ENCODE data around the gene CDC42BPA. TPM values are rescaled to one million over a fixed set of nuclear protein-coding genes. Genes with fewer than 3 reads are reported as not detected.
"Not testable (repeated sequence)": the region's sequence is repeated elsewhere in the genome, so short reads cannot be mapped to it uniquely, and the experiment has no call there.

Gene CDC42BPA
- total RNA-seq, 2 experiments from 2014 or later = 0.32 to 0.89 TPM

DNA sequence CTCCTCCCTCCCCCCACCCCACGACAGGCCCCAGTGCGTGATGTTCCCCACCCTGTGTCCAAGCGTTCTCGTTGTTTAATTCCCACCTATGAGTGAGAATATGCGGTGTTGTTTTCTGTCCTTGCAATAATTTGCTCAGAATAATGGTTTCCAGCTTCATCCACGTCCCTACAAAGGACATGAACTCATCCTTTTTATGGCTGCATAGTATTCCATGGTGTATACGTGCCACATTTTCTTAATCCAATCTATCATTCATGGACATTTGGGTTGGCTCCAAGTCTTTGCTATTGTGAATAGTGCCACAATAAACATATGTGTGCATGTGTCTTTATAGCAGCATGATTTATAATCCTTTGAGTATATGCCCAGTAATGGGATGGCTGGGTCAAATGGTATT is 87.2 kb downstream of the CDC42BPA start:
- CTCF ChIA-PET; DNase-seq; H3K9me3 Mint-ChIP-seq (ENCODE audit: insufficient read depth); H3K36me3 Mint-ChIP-seq (ENCODE audit: low read depth); H3K27ac Mint-ChIP-seq; POLR2A ChIA-PET; H3K27me3 Mint-ChIP-seq (ENCODE audit: low read depth); H3K4me1 Mint-ChIP-seq (ENCODE audit: low read depth); H3K4me3 Mint-ChIP-seq; ATAC-seq: not testable (repeated sequence)

DNA sequence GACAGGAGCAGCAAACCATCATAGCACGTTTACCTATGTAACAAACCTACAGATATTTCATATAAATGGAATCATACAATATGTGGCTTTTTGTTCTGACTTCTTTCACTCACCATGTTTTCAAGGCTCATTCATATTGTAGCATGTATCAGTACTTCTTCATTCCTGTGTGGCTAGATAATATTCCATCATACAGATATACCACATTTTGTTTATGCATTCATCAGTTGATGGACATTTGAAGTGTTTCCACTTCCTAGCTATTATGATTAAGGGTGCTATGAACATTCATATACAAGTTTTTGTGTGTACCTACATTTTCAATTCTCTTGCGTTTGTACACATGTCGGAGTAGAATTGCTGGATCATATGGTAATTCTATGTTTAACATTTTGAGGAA is 90.1 kb downstream of the CDC42BPA start:
- Mint-ChIP-seq H3K27me3 (ENCODE audit: low read depth) (peaks cover 6% of the 10 kb centered on the region), H3K36me3 (ENCODE audit: low read depth) (no peaks in the 10 kb centered on the region), H3K27ac (no peak overlapping the region), H3K9me3 (ENCODE audit: insufficient read depth) (no peaks in the 10 kb centered on the region), H3K4me1 (ENCODE audit: low read depth) (no peaks in the 10 kb centered on the region), H3K4me3 (no peak overlapping the region)
- DNase-seq (no peak), ATAC-seq (no peak)
- ChIA-PET POLR2A (no interaction called here), CTCF (no interaction called here)

DNA sequence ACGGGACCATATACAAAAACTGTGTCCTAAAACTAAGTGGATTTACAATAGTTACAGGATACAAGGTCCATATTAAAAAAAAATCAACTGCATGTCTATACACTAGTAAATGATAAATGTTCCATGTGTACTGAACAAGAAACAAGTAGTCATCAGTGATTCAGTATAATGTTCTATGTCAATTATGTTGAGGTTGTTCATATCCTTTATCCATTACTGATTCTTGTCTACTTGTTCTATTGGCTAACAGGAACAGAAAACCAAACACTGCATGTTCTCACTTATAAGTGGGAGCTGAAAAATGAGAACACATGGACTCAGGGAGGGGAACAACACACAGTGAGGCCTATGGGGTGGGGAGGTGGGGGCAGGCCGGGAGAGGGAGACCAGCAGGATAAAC is 90.5 kb downstream of the CDC42BPA start:
- ChIA-PET POLR2A (no interaction called here), CTCF (no interaction called here)
- H3K4me1 Mint-ChIP-seq (ENCODE audit: low read depth) = no peaks in the 10 kb centered on the region
- no peak for ATAC-seq
- no peak for DNase-seq
- H3K36me3 Mint-ChIP-seq (ENCODE audit: low read depth) = no peaks in the 10 kb centered on the region
- H3K9me3 Mint-ChIP-seq (ENCODE audit: insufficient read depth) = no peaks in the 10 kb centered on the region
- H3K27ac Mint-ChIP-seq = no peak overlapping the region
- H3K4me3 Mint-ChIP-seq = no peak overlapping the region
- H3K27me3 Mint-ChIP-seq (ENCODE audit: low read depth) = peaks cover 6% of the 10 kb centered on the region

DNA sequence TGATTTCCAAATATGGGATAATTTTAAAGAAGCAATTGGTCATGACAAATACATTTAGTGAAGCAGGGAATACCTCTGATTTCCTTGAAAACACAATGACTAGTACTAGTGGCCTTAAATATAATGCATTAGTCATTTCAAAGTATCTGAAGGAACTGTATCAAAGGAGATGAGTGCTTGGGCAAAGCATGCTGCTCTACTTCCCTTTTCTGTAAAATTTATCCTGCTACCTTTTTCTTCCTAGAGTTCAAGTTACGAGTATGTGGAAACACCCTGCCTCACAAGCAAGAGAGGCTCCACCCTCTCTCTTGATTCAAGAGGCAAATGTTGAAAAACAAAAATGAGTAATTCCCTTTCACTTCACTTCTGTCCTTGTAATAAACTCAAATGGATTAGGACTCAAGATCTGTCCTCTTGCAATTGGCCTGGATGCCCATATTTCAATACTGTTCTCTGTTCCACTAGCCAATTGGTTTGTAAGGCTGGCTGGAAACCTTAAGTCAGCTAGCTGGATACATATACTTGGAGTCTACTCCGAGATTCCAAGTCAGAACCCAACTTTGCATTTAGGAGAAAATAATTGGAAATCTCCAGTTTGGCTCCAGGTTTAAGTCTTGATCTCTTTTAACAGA is 92.5 kb downstream of the CDC42BPA start:
- Mint-ChIP-seq H3K27ac (no peak overlapping the region), H3K4me3 (no peak overlapping the region), H3K36me3 (ENCODE audit: low read depth) (no peaks in the 10 kb centered on the region), H3K27me3 (ENCODE audit: low read depth) (peaks cover 10% of the 10 kb centered on the region), H3K4me1 (ENCODE audit: low read depth) (no peaks in the 10 kb centered on the region), H3K9me3 (ENCODE audit: insufficient read depth) (no peaks in the 10 kb centered on the region)
- CTCF ChIA-PET = no interaction called here
- ATAC-seq (no peak), DNase-seq (no peak)
- POLR2A ChIA-PET = no interaction called here

DNA sequence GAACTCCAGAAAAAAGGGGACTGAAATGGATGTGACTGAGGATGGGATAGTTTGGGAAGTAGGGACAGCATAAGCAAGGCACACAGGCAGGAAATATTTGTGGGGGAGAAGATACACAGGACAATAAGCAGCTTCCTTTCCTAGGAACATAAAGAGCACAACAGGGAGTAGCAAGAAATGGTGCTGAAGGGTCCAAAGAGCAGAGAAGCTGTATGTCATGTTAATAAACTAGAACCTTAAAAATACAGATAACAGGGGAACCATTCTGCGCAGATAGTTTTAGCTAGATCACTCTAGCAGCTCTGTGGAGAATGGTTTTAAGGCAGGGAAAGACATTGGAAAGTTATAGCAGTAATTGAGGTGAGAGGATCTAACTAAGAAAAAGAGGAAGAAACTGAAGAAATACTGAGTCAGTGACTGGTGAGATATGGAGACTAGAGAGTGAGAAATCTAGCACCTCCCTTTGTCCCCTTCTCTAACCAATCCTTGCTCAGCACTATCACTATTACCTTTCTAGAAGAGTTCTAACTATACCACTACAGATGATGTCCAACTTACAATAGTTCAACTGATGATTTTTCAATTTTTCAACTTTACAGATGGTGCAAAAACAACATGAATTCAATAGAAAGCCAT is 95.0 kb downstream of the CDC42BPA start:
- Mint-ChIP-seq H3K27me3 (ENCODE audit: low read depth) (peaks cover 12% of the 10 kb centered on the region), H3K4me1 (ENCODE audit: low read depth) (no peaks in the 10 kb centered on the region), H3K9me3 (ENCODE audit: insufficient read depth) (no peaks in the 10 kb centered on the region), H3K27ac (no peak overlapping the region), H3K4me3 (no peak overlapping the region), H3K36me3 (ENCODE audit: low read depth) (no peaks in the 10 kb centered on the region)
- ATAC-seq (no peak), DNase-seq (no peak)
- ChIA-PET POLR2A (no interaction called here), CTCF (no interaction called here)

DNA sequence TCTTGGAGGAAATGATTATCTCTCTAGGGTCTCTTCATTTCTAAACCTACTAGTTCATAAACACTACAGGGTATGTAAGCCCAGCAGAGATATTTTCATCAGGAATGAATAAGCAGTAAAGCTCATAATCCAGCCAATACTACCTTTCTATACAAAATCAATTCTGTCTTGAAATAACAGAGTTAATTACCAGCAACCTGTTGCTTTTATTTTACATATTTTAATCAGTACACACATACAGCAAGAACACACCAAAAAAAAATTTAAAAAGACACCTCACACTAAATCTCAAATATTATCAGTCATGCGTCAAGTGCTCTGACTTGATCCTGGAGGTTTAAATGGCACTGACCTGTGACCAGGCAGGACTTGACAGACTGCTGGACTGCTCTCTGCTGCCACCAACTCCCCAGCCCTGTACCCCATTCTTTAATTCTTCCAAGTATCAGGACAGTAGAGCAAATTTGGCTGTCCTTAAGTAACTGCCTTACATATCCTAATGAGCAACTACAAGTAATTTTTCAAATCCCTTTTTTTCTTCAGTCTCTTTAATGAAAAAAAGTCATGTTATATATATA is 98.5 kb downstream of the CDC42BPA start:
- no peak for DNase-seq
- no peaks in the 10 kb centered on the region for H3K4me1 Mint-ChIP-seq (ENCODE audit: low read depth)
- H3K9me3 Mint-ChIP-seq (ENCODE audit: insufficient read depth) = no peaks in the 10 kb centered on the region
- H3K4me3 Mint-ChIP-seq = no peak overlapping the region
- no peak overlapping the region for H3K27ac Mint-ChIP-seq
- POLR2A ChIA-PET = no interaction called here
- CTCF ChIA-PET = no interaction called here
- H3K27me3 Mint-ChIP-seq (ENCODE audit: low read depth) = peaks cover 11% of the 10 kb centered on the region
- no peak for ATAC-seq
- no peaks in the 10 kb centered on the region for H3K36me3 Mint-ChIP-seq (ENCODE audit: low read depth)

DNA sequence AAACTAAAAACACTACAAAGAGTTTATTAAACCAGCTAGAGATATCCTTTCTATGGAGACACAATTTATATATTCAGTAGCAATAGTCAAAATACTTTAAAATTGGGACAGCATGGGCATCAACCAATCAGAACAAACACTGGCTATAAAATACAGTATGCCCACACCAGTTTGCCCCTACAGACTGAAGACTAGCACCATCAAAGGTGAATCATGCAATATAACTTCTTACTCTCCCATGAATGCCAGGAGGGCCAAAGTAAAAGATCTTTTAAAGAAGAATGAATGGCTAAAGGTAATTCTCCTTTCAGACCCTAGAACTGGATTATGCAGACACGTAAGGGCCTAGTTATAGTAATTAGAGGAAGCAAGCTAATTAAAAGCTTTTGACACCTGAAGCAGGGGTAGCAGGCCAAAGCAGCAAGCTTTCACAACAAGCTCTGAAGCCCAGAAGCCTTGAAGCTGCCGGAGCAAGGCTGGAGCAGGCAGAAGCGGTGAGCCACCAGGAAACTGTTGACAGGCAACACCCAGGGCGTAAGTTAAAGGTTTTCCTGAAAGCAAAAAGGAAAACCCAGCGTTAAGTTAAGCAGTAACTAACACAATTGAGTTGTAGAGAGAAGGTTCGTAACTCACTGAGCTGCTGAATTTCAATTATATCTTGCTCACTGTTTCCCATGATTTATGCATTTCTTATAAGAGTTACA is 99.3 kb downstream of the CDC42BPA start:
- no peak for DNase-seq
- Mint-ChIP-seq H3K9me3 (ENCODE audit: insufficient read depth) (no peaks in the 10 kb centered on the region), H3K27me3 (ENCODE audit: low read depth) (peaks cover 10% of the 10 kb centered on the region), H3K4me1 (ENCODE audit: low read depth) (no peaks in the 10 kb centered on the region), H3K4me3 (no peak overlapping the region), H3K27ac (no peak overlapping the region), H3K36me3 (ENCODE audit: low read depth) (no peaks in the 10 kb centered on the region)
- POLR2A ChIA-PET = no interaction called here
- CTCF ChIA-PET = no interaction called here
- no peak for ATAC-seq

DNA sequence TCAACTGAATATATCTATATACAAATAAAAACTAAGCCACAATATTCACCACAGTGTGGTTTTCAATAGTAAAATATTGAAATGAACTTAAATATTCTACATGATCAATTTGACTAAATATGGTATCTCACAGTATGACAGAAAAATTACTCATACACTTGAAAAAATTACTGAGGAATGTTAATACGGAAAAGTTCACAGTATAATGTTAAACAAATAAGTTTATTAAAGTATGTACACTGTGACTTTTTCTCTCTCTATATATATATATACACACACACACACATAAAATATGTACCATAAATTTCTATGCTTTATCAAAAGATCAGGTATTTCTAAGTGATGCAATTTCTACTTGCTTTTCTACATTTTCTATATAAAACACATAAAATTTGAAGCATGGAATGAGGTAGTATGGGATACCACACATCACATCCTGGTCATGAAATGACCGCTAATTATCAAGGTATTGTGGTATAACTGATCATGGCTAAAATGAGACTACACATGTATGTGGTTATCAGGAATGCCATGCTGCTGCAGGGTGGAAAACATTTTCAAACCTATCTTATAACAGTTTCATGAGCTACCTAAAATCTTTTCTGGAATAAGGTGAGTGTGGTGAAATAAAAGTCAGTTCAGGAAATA is 102.3 kb downstream of the CDC42BPA start:
- no peak for ATAC-seq
- Mint-ChIP-seq H3K27me3 (ENCODE audit: low read depth) (peaks cover 10% of the 10 kb centered on the region), H3K4me1 (ENCODE audit: low read depth) (no peaks in the 10 kb centered on the region), H3K27ac (no peak overlapping the region), H3K36me3 (ENCODE audit: low read depth) (no peaks in the 10 kb centered on the region), H3K9me3 (ENCODE audit: insufficient read depth) (no peaks in the 10 kb centered on the region), H3K4me3 (no peak overlapping the region)
- ChIA-PET CTCF (no interaction called here), POLR2A (no interaction called here)
- DNase-seq = no peak

DNA sequence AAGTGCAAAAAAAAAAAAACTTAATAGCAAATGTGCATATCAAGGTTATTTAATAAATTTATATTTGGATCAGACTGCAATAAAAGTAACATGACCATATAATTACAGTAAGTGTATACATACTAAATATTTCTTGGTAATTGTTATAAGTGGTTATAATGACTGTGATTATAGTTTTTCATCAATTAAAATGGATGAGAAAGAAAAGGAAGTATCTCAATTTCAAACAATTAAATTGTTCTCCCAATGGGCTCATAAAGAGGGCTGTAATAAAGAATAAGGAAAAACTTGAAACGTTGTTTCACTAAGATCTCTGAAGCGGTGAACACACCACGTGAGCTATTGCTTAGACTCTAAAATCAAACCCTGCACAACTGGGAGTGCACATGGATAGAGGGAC is 104.1 kb downstream of the CDC42BPA start:
- peaks cover 7% of the 10 kb centered on the region for H3K27me3 Mint-ChIP-seq (ENCODE audit: low read depth)
- ChIA-PET POLR2A (no interaction called here), CTCF (no interaction called here)
- ATAC-seq = no peak
- H3K4me1 Mint-ChIP-seq (ENCODE audit: low read depth) = no peaks in the 10 kb centered on the region
- no peaks in the 10 kb centered on the region for H3K9me3 Mint-ChIP-seq (ENCODE audit: insufficient read depth)
- H3K27ac Mint-ChIP-seq = no peak overlapping the region
- no peak overlapping the region for H3K4me3 Mint-ChIP-seq
- H3K36me3 Mint-ChIP-seq (ENCODE audit: low read depth) = no peaks in the 10 kb centered on the region
- no peak for DNase-seq

DNA sequence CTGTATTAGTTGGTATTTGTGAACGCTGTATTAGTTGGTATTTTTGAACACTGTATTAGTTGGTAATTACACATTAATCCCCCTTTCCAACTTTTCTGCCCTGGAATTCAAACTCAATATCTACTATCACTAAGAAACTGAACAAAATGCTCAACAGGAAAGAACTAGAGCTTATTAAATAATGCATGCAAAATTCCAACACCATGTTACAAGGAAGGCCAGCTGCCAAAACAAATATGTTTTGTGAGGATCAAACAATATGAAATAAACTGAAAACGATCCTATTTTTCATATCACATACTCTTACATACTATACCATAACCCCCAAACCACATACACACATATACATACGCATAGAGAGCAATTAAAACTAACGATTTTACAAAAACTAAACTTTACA is 104.9 kb downstream of the CDC42BPA start:
- Mint-ChIP-seq H3K9me3 (ENCODE audit: insufficient read depth) (no peaks in the 10 kb centered on the region), H3K27me3 (ENCODE audit: low read depth) (peaks cover 7% of the 10 kb centered on the region), H3K36me3 (ENCODE audit: low read depth) (no peaks in the 10 kb centered on the region), H3K27ac (no peak overlapping the region), H3K4me3 (no peak overlapping the region), H3K4me1 (ENCODE audit: low read depth) (no peaks in the 10 kb centered on the region)
- ATAC-seq (no peak), DNase-seq (no peak)
- CTCF ChIA-PET = no interaction called here
- POLR2A ChIA-PET = no interaction called here

DNA sequence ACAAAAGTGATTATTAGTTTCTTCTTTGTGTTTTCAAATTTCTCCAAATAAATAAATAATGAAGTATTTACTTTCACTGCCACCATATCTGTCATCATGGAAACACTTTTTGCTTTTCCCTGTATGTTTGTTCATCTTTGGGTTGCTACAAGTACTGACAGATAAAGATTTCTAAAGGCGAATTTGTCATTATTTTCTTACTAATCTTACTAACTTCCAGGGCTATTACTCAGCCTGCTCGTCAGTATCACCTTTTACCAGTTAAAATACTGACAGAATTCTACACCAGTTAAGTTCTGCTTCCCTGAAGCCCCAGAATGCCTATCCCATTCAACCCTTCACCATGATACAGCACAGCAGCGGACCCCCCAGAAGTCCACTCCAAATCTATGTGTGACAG is 106.1 kb downstream of the CDC42BPA start:
- ATAC-seq = no peak

DNA sequence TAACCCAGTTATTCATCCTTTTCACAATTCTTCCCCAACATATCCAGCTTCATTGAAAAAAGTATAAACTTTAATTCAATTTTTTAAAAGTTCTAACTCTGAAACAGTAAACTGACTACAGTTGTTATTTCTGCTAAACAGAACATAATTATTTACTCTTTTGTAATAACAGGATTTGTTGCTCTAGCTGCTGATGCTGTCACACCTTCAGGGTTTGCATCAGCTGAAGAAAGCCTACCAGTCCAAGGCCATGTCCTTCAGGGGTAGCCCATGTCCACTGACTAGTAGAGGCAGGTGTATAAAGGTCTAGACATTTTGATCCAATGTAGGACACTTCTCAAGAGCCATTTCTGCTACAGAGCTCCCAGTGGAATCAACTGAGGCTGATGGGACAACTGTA is 107.7 kb downstream of the CDC42BPA start:
- Mint-ChIP-seq H3K27ac (no peak overlapping the region), H3K4me1 (ENCODE audit: low read depth) (no peaks in the 10 kb centered on the region), H3K36me3 (ENCODE audit: low read depth) (no peaks in the 10 kb centered on the region), H3K27me3 (ENCODE audit: low read depth) (peaks cover 3% of the 10 kb centered on the region), H3K4me3 (no peak overlapping the region), H3K9me3 (ENCODE audit: insufficient read depth) (no peaks in the 10 kb centered on the region)
- CTCF ChIA-PET = no interaction called here
- ATAC-seq (no peak), DNase-seq (no peak)
- POLR2A ChIA-PET = no interaction called here

More for the DNA sequence above, 106.1 kb downstream of the CDC42BPA start:
- Mint-ChIP-seq H3K4me3 (no peak overlapping the region), H3K36me3 (ENCODE audit: low read depth) (no peaks in the 10 kb centered on the region), H3K4me1 (ENCODE audit: low read depth) (no peaks in the 10 kb centered on the region), H3K27me3 (ENCODE audit: low read depth) (peaks cover 3% of the 10 kb centered on the region), H3K27ac (no peak overlapping the region), H3K9me3 (ENCODE audit: insufficient read depth) (no peaks in the 10 kb centered on the region)
- POLR2A ChIA-PET = no interaction called here
- CTCF ChIA-PET = no interaction called here
- no peak for DNase-seq

All from activated CD8-positive, alpha-beta T cell treated with anti-CD3 and anti-CD28 coated beads, Interleukin-2, amount 10 ng/mL, durations not matched to agents 7 days and 5 days (primary cell).